Loucy (cell line): Measurements from ENCODE around the gene POGLUT2.

Experiments used
- H2AFZ ChIP-seq: fragments of 200-600 bp; sonication (generic); 2 replicates; pipeline ENCODE4 v1.6.0; 2016; ENCODE audit warnings: antibody characterized with exemption, mild to moderate bottlenecking, low read length, moderate library complexity
- H3F3A ChIP-seq: fragments of 200-600 bp; 2 replicates; pipeline ENCODE4 v1.6.0; 2016; ENCODE audit warnings: antibody characterized with exemption, low read depth, mild to moderate bottlenecking
- H3K27me3 ChIP-seq: fragments of 200-600 bp; sonication (generic); 2 replicates; pipeline ENCODE4 v1.6.1; 2014; ENCODE audit warnings: low read length, mild to moderate bottlenecking; ENCODE audit not compliant: insufficient read depth, poor library complexity, severe bottlenecking
- H3K36me3 ChIP-seq: fragments of 200-600 bp; sonication (generic); 2 replicates; pipeline ENCODE4 v1.6.1; 2016; ENCODE audit warnings: low read length; ENCODE audit not compliant: insufficient read depth
- H3K4me1 ChIP-seq: fragments of 200-600 bp; sonication (generic); 2 replicates; pipeline ENCODE4 v1.5.1; 2014; ENCODE audit warnings: low read length, mild to moderate bottlenecking; ENCODE audit not compliant: insufficient read depth, poor library complexity, severe bottlenecking
- H3K4me2 ChIP-seq: fragments of 200-600 bp; sonication (generic); 2 replicates; pipeline ENCODE4 v1.6.0; 2014; ENCODE audit warnings: antibody characterized with exemption, low read length, low read depth, mild to moderate bottlenecking; ENCODE audit not compliant: poor library complexity, severe bottlenecking
- H3K4me3 ChIP-seq: fragments of 200-600 bp; sonication (generic); 2 replicates; pipeline ENCODE4 v1.5.1; 2014; ENCODE audit warnings: low read length, mild to moderate bottlenecking, mixed read lengths; ENCODE audit not compliant: poor library complexity, severe bottlenecking
- H3K79me2 ChIP-seq: fragments of 200-600 bp; sonication (generic); 2 replicates; pipeline ENCODE4 v1.6.1; 2014; ENCODE audit warnings: low read length; ENCODE audit not compliant: insufficient read depth
- H3K9ac ChIP-seq: fragments of 200-600 bp; sonication (generic); 2 replicates; pipeline ENCODE4 v1.6.0; 2014; ENCODE audit warnings: mild to moderate bottlenecking, low read depth, low read length, moderate library complexity; ENCODE audit not compliant: poor library complexity, severe bottlenecking
- H3K9me2 ChIP-seq: fragments of 200-600 bp; sonication (generic); replicated peaks from 2 replicates; pipeline ENCODE4 v1.6.1; 2016; ENCODE audit warnings: low read depth, low read length, mixed read lengths
- H3K9me3 ChIP-seq: fragments of 200-600 bp; sonication (generic); 2 replicates; pipeline ENCODE4 v1.6.1; 2014; ENCODE audit warnings: mild to moderate bottlenecking, antibody characterized with exemption, low read length, low read depth; ENCODE audit not compliant: insufficient read depth
- H4K20me1 ChIP-seq: fragments of 200-600 bp; sonication (generic); 2 replicates; pipeline ENCODE4 v1.6.0; 2014; ENCODE audit warnings: antibody characterized with exemption, low read length, mild to moderate bottlenecking; ENCODE audit not compliant: insufficient read depth, poor library complexity, severe bottlenecking
- CTCF ChIP-seq: fragments of 200-600 bp; sonication (generic); conservative IDR thresholded peaks from 2 replicates; pipeline ENCODE4 v1.5.1; 2014; ENCODE audit warnings: mild to moderate bottlenecking, antibody characterized with exemption, low read length
- EZH2phosphoT487 ChIP-seq: fragments of 200-600 bp; IDR thresholded peaks from 2 replicates; pipeline ENCODE4 v1.6.1; 2018; ENCODE audit warnings: antibody characterized with exemption, mild to moderate bottlenecking, moderate library complexity, borderline replicate concordance

Gene POGLUT2

GRCh38 chr13:102830646-102831045, 31.9 kb upstream of the POGLUT2 start:
- Histone ChIP-seq H3K79me2 (no peaks in the 10 kb centered on the region), H3K4me1 (no peaks in the 10 kb centered on the region), H2AFZ (no peak overlapping the region), H3K36me3 (no peaks in the 10 kb centered on the region), H3K9me3 (no peaks in the 10 kb centered on the region), H3K27me3 (no peaks in the 10 kb centered on the region), H3F3A (no peaks in the 10 kb centered on the region), H3K4me2 (no peak overlapping the region), H3K9me2 (no peaks in the 10 kb centered on the region), H4K20me1 (no peaks in the 10 kb centered on the region), H3K9ac (no peak overlapping the region), H3K4me3 (no peak overlapping the region)
- TF ChIP-seq EZH2phosphoT487 (no peak), CTCF (no peak)

GRCh38 chr13:102825921-102826706, 27.3 kb upstream of the POGLUT2 start:
- Histone ChIP-seq H3K9me2 (no peaks in the 10 kb centered on the region), H4K20me1 (no peaks in the 10 kb centered on the region), H3K4me2 (no peak overlapping the region), H3K9me3 (no peaks in the 10 kb centered on the region; the same call in 1 of the 2 replicates), H3K4me1 (no peaks in the 10 kb centered on the region), H2AFZ (no peak overlapping the region), H3K9ac (no peak overlapping the region), H3K4me3 (no peak overlapping the region), H3F3A (no peaks in the 10 kb centered on the region), H3K36me3 (no peaks in the 10 kb centered on the region), H3K79me2 (no peaks in the 10 kb centered on the region), H3K27me3 (no peaks in the 10 kb centered on the region)
- TF ChIP-seq CTCF (no peak), EZH2phosphoT487 (no peak)

GRCh38 chr13:102825400-102825799, 26.6 kb upstream of the POGLUT2 start:
- H3K9me3 ChIP-seq: no peaks in the 10 kb centered on the region; the same call in 1 of the 2 replicates
- TF ChIP-seq EZH2phosphoT487: no peak
- no peak for TF ChIP-seq CTCF
- H3F3A ChIP-seq: no peaks in the 10 kb centered on the region
- no peaks in the 10 kb centered on the region for H3K9me2 ChIP-seq
- H4K20me1 ChIP-seq: no peaks in the 10 kb centered on the region
- no peaks in the 10 kb centered on the region for H3K4me1 ChIP-seq
- H3K27me3 ChIP-seq: no peaks in the 10 kb centered on the region
- H2AFZ ChIP-seq: no peak overlapping the region
- H3K4me3 ChIP-seq: no peak overlapping the region
- H3K9ac ChIP-seq: no peak overlapping the region
- H3K4me2 ChIP-seq: no peak overlapping the region
- no peaks in the 10 kb centered on the region for H3K36me3 ChIP-seq
- H3K79me2 ChIP-seq: no peaks in the 10 kb centered on the region
